Activated naive CD4-positive, alpha-beta T cell treated with anti-CD3 and anti-CD28 coated beads, Interleukin-2, amount 50 U/mL, for 72 hours (primary cell): ENCODE data around the gene LCP2. TPM values are rescaled to one million over a fixed set of nuclear protein-coding genes. Genes with fewer than 3 reads are reported as not detected.
"Not testable (repeated sequence)": the region's sequence is repeated elsewhere in the genome, so short reads cannot be mapped to it uniquely, and the experiment has no call there.

Experiments used
- ATAC-seq, 2 donors: fragments of 150-1000 bp; cut with Tn5 transposase; 2 replicates each; pipeline ENCODE4 v1.10.0; 2021; ENCODE audit warnings: mild to moderate bottlenecking in 2 of 2, moderate library complexity in 2 of 2
- DNase-seq, 2 donors: peaks; one replicate each; pipeline ENCODE4 v3.0.0; 2021 to 2022; ENCODE audit warnings: low spot score in 2 of 2
- H3K27ac Mint-ChIP-seq, 2 donors: one replicate each; pipeline ENCODE4 v1.8.0; 2022; ENCODE audit warnings: mild to moderate bottlenecking in 2 of 2, mixed read lengths in 2 of 2
- H3K36me3 Mint-ChIP-seq, 2 donors: one replicate each; pipeline ENCODE4 v1.8.0; 2022; ENCODE audit warnings: mixed read lengths in 2 of 2
- H3K9me3 Mint-ChIP-seq, 2 donors: one replicate each; pipeline ENCODE4 v1.8.0; 2022; ENCODE audit warnings: mixed read lengths in 2 of 2
- total RNA-seq, 2 donors: library from RNA; stranded (reverse); gene quantifications; one replicate each; pipeline ENCODE4 v1.2.3, GENCODE V29; 2022

LCP2 gene
- total RNA-seq, 2 donors from 2014 or later: 173 to 194 TPM

DNA sequence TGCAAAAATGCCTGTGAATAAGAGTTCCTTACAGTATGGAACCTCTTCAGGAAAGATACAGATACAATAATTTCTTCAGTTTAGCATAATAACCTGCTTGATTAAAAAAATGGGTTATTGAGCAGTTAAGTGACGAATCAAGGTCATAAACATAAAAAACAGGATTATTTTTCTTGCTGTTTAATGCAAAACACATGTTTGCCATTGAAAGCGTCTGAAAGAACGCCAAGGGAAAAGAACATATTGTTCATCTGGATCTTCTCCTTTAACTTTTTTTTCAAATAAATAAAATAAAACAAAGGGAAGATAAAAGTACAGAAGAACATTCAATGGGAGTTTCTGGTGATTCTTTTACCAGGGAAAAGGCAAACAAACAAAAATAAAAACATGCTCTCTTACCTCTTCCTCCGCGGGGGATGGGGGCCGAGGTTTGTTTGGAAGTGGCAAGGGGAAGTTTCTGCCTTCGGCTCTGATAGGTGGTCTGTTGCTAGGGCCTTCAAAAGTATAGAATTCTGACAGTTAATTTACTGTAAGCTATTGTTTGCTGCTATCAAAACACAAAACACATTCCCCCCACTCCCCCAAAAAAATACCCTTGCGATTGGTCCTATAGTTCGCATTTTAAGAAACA lies 44.7 kb downstream of the LCP2 start:
- Mint-ChIP-seq H3K36me3 (peaks cover 59 to 66% of the 10 kb centered on the region in 2 donors), H3K27ac (no peak overlapping the region), H3K9me3 (no peaks in the 10 kb centered on the region)
- ATAC-seq (no peak), DNase-seq (no peak)

DNA sequence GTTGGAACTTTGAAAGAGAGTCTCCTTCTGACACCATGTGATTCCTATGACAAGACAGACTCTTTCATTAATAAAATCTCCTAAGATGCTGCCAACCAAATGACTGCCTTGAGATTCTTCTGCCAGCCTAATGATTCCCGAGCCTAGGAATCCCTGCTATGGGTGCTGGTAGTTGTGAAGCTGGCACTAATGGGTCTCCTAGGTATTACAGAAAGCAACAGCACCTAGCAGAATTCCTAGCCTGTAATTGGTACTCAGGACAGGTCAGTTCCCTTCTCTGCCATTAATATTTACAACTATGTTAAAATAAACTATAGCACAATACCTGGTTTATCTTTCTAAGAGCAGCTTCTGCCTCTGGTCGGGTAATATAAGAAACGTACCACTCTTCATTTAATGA lies 45.5 kb downstream of the LCP2 start:
- Mint-ChIP-seq H3K9me3 (no peaks in the 10 kb centered on the region), H3K27ac (no peak overlapping the region), H3K36me3 (peaks cover 64 to 66% of the 10 kb centered on the region in 2 donors)
- ATAC-seq (no peak), DNase-seq (no peak)

DNA sequence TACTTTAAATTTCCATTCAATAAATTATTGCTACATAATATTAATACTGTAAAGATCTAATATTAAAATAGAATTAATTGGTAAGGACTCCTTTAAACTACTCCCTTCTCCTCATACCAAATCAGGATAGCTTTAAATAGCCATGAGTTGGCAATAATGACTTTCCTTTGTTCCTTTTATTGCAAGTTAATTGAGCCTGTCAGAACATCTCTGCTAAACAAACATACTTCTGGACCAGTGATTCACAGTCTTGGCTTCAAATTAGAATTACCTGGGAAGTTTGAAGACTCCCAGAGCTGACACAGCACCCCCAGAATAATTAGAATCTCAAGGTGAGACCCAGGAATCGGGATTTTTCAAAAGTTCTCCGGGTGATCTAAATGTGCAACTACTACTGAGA lies 46.1 kb downstream of the LCP2 start:
- peak overlapping the region in 1 of 2 donors; percentile 76 for H3K27ac Mint-ChIP-seq
- H3K36me3 Mint-ChIP-seq: peaks cover 64 to 66% of the 10 kb centered on the region in 2 donors
- H3K9me3 Mint-ChIP-seq: peaks cover 0 to 2% of the 10 kb centered on the region in 2 donors
- no peak for ATAC-seq
- no peak for DNase-seq

DNA sequence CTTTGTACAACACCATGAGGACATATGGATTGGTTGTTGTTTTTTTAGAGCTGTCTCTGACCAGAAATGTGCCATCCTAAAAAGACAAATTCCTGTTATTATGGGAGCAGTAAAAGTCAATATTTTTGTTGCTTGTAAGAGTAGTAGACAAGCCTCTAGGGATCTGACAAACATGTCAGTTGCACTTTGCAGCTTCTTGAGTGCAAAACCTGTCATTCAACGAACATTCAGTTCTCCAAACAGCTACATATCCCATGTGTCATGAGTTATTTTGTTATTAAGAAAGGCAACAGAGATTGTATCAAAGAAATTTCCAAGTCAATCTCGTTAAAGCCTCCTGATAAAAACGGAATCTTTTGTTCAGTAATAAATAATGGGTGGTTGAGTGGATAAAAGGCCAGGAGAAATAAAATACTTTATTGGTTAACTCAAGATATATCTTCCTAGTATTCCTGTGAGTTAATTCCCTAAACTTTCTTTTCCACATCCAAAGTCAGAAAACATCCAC lies 46.7 kb downstream of the LCP2 start:
- peaks cover 2 to 4% of the 10 kb centered on the region in 2 donors for H3K9me3 Mint-ChIP-seq
- no peak overlapping the region for H3K27ac Mint-ChIP-seq
- peaks cover 64 to 66% of the 10 kb centered on the region in 2 donors for H3K36me3 Mint-ChIP-seq
- ATAC-seq (no peak), DNase-seq (no peak)

DNA sequence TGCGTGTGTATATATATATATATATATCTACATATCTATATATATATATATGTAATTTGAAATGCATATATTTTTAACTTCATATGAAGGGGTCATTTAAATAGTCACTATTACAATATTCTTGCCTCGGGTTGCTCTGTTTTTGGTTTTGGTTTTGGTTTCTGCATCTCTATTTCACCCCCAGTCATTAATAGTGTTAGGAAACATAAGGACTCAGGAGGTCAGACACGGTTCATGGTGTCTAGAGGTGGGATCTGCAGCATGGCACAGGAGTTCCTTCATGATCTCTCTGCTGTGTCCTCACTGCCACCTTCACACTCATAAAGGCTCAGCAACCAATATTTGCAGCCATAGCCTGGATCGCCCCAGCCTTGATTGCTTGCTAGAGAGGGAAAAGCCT lies 48.2 kb downstream of the LCP2 start:
- ATAC-seq (no peak), DNase-seq (no peak)
- Mint-ChIP-seq H3K27ac (no peak overlapping the region), H3K36me3 (peaks cover 63 to 69% of the 10 kb centered on the region in 2 donors), H3K9me3 (peaks cover 4 to 5% of the 10 kb centered on the region in 2 donors)

DNA sequence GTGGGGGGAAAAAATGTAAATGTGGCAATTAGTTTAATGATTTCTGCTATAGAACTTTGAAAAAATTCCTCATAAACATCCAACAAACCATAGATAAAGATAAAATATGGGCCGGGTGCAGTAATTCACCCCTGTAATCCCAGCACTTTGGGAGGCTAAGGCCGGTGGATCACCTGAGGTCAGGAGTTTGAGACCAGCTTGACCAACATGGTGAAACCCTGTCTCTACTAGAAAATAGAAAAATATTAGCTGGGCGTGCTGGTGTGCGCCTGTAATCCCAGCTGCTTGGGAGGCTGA lies 48.7 kb downstream of the LCP2 start:
- DNase-seq, ATAC-seq, H3K27ac Mint-ChIP-seq, H3K9me3 Mint-ChIP-seq: not testable (repeated sequence)
- peaks cover 59 to 69% of the 10 kb centered on the region in 2 donors for H3K36me3 Mint-ChIP-seq

DNA sequence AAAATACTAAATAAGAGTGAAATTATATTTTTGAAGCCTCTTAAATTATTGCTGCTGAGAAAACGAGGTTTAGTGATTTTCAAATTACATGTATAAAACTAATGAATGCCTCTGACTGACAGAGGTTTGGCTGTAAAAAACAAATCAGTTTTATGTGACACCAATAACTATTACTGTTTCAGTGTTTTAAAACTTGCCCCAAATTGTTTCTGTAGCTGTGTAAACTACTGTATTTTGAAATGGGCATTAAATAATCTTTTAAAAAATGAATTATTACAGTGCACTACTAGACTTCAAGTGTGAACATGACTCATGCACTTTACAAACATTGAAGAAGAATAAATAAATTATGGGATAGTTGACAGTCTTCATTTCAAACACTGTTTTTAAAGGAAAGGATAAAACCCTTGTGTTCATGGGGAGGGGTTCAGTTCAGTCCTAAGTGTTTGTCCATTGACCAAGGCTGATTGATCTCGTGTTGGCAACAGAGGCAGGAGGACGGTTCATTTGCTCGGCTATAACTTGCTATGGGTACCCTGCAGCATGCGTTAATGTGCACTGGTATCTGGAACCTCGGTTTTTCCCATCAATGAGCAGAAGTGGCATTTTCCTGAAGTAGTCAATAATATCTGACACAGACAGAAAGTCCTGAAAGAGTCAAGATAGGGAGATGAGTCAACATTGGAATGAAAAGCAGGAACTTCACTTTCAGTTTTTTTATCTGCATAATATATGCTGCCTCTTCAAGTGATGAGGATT lies 49.2 kb downstream of the LCP2 start:
- no peak for DNase-seq
- Mint-ChIP-seq H3K9me3 (peaks cover 4 to 5% of the 10 kb centered on the region in 2 donors), H3K36me3 (peaks cover 55 to 69% of the 10 kb centered on the region in 2 donors), H3K27ac (no peak overlapping the region)
- ATAC-seq: peak in 1 of 2 donors; percentile 50

DNA sequence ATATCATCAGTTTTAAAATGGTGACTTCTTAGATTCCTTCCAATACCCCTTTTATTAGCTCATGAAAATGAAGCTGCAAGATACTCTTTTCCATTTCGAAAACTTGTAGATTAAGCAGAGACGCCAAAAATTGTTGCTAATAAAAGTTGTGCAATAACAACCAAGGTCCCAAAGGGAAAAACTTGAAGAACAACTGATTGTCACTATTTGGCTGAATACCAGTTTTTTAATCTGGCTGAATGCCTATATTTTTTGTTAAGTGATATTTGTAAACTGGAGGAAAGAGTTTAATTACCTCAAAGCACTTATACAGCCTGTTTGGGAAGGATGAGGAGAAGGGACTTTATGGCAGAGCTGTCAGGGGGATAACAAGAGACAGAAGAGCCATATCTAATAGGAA lies 50.2 kb downstream of the LCP2 start:
- Mint-ChIP-seq H3K9me3 (peaks cover 4 to 5% of the 10 kb centered on the region in 2 donors), H3K27ac (peak overlapping the region; percentile 33 to 52), H3K36me3 (peaks cover 55 to 69% of the 10 kb centered on the region in 2 donors)
- ATAC-seq (no peak), DNase-seq (no peak)

DNA sequence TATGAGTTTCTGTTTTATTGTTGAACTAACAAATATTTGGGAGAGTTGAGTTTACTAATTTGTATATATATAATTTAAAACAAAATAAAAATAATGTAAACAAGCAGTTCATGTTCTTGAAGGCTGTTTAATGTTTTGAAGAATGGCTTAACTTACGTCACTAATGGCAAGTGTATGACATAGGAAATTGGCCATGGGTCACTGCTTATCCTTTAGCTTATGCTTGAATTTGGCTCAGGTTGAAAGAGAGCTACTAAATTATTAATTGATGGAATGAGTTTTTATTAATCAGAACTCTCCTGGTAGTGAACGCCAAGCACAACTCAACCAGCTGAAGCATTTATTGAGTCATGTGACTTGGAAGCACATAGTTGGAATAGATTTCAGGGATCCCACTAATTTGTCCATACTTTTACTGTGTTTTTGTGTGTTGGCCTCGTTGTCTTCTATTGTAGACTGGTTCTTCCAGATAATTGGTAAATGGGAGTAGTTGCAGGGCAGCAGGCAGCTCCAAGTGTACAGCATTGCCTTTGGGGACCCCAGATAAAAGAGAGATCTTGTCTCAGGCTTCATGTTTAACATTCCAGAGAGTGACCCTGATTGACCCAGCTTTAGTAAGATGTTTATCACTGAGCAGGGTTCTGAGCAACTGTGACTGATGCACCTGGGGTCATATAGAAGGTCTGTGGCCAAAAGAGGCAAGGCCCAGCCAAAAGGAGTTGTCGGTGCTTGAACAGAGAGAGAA lies 51.3 kb downstream of the LCP2 start:
- ATAC-seq (peak in 1 of 2 donors; percentile 16), DNase-seq (no peak)
- Mint-ChIP-seq H3K36me3 (peaks cover 49 to 60% of the 10 kb centered on the region in 2 donors), H3K9me3 (peaks cover 4 to 5% of the 10 kb centered on the region in 2 donors), H3K27ac (no peak overlapping the region)

DNA sequence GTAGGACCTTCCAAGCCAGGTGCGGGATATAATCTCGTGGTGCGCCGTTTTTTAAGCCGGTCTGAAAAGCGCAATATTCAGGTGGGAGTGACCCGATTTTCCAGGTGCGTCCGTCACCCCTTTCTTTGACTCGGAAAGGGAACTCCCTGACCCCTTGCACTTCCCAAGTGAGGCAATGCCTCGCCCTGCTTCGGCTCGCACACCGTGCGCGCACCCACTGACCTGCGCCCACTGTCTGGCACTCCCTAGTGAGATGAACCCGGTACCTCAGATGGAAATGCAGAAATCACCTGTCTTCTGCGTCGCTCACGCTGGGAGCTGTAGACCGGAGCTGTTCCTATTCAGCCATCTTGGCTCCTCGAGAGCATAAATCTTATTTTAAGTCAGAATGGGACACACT lies 52.1 kb downstream of the LCP2 start:
- not testable (repeated sequence) for ATAC-seq, DNase-seq, H3K9me3 Mint-ChIP-seq
- H3K27ac Mint-ChIP-seq: peak overlapping the region in 1 of 2 donors; percentile 86
- peaks cover 42 to 51% of the 10 kb centered on the region in 2 donors for H3K36me3 Mint-ChIP-seq

DNA sequence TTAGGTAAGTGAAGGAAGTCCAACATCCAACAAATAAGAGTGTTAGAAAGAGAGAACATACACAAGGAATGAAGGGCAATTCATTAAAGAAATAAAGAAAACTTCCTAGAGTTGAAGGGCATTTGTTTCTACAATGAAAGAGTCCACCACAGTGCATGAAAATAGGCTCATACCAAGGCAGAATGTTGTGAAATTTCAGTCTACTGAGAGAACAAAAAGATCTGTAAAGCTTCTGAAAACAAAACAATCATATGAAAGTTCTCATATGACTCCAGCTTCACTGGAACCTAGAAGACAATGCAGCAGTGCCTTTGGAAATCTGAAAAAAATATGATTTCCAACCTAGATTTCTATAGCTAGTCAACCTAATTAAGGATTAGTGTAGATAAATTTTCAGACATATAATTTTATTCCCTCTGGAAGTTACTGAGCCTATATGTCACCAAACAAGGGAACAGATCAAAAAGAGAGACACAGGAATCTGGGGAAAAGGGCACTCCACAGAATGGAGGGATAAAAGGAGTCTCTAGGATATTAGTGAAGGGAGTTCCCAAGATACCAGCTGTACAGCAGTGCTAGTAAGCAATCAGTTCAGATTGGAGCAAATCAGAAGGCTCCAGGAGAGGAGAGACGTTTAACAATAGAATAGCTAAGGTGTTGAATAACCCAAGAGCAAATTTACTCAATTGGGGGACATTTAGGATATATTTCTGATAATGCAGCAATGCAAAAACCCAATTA lies 59.0 kb downstream of the LCP2 start:
- ATAC-seq (peak in 1 of 2 donors; percentile 71), DNase-seq (no peak)
- H3K27ac Mint-ChIP-seq: peak overlapping the region in 1 of 2 donors; percentile 23
- H3K9me3 Mint-ChIP-seq: no peaks in the 10 kb centered on the region
- H3K36me3 Mint-ChIP-seq: no peaks in the 10 kb centered on the region

DNA sequence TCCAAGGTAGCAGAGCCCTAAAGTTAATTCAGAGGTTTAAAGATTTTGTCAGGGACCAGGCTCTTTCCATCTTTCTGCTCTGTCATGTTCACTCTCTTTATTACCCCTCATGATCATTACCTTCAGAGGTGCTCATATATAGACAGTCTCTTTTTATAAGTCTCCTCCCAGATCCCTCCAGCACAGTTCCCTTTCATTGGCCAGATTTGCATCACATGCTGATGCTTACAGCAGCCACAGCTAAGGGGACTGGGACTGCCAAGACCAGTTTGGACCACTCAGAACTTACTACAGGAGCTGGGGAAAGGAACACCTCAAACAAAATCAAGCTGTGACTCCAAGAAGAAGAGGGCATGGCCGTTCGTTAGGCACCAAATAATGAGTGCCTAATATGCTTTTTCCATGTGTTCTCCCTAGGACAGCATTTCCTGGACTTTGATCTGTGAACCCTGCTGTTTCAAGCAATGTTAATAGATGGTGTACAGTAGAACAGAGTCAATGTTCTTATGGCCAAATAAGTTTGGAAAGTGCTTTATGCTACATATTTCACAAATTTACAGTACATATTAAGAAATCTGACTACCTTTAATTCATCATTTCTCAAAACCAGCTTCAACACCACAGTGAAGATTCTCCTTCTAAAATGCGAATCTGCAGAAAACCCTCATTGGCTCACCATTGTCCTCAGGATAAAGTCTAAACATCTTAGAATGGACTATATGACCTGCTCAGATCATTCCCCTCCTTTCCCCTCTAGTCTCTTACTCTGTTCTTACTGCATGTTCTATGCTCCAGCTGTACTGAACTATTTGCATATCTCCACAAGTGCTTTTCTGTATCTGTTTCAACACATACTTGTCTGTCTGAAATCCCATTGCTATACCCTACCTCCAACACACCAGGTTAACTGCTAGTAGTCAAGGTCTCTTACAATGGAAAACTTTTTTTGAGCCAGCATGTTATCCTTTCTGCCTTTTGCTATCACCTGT lies 61.4 kb downstream of the LCP2 start:
- H3K36me3 Mint-ChIP-seq: no peaks in the 10 kb centered on the region
- no peaks in the 10 kb centered on the region for H3K9me3 Mint-ChIP-seq
- ATAC-seq (no peak), DNase-seq (no peak)
- peak overlapping the region; percentile 4 to 57 for H3K27ac Mint-ChIP-seq

DNA sequence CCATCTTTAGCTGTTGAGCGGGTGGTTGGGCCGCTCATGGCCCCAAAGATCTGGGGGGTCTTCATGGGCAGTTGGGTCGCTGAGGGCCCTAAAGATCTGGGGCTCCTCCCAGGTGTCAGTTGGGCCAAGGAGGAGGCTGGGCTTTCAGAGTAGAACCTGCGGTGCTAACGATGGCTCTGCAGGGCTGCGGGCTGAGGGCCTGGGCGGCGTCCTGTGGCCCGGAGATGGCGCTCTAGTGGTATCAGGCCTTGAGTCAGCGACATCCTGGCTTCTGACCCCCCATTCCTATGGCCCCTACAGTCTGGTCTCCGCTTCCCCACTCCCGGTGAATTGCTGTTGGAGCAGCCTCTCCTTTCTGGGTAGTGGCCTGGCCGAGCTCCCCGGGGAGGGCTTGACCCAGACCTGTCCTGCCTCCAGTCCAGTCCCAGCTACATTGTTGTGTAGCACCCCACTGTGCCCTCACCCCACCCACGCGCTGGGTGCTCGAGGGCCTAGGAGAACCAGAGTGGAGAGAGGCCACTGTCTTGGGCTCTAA lies 64.2 kb downstream of the LCP2 start:
- ATAC-seq (peak in 1 of 2 donors; percentile 19), DNase-seq (no peak)
- Mint-ChIP-seq H3K9me3 (no peaks in the 10 kb centered on the region), H3K36me3 (no peaks in the 10 kb centered on the region), H3K27ac (no peak overlapping the region)

DNA sequence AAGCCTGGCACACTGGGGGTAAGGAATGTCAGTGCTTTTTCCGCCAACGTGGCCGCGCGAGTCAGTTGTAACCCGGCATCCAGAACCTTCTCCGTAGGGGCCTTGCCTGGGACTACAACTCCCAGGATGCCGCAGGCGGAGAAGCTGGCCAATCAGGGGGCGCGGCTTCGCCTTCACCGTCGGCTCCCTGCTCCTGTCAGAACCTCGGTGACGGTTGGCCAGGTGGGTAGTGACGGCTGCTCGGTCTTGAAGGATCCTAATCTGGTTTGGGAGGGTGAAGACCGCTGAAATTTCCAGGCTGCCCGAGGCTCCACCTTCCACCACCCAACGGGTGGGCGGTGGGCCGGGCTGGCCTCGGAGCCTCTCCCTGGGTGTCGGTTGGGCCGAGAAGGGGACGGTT lies 64.8 kb downstream of the LCP2 start, which contains the start of gene C5orf58:
Gene C5orf58 (plus strand): TSS at position 200 of the 400 bp plus-strand sequence. CDS start 1,992 bp downstream, outside the sequence.
- Mint-ChIP-seq H3K9me3 (no peaks in the 10 kb centered on the region), H3K36me3 (no peaks in the 10 kb centered on the region), H3K27ac (no peak within 1 kb of the TSS)
- DNase-seq (no peak), ATAC-seq (peak in 1 of 2 donors; percentile 16)

DNA sequence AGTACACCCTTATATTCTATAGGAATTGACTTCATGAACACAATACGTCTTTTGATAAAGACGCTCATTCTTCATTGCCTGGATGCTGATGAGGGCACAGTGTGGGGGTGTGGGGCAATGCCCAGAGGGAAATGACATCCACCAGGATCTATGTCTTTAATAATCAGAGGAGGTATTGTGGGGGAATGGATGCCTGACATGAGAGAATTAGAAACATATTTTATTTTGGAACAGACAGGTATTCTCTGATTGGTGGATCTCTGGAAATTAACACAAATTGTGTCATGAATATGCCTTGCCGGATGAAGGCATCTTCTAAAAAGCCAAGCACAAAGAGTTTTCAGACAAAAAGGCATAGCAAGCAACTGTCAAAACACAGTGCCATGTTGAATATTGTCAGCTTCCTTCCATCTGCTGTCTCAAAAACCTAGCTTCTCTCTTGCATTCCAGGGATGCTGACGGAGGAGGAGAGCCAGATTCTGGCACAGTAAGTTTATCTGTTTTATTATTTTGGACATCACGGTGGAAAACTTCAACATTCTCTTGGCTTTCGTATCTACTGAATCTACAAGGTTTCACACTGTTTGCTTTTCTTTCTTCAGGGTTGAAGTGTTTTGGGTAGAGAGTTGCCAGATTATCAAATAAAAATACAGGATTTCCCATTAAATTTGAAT lies 68.7 kb downstream of the LCP2 start:
- no peak overlapping the region for H3K27ac Mint-ChIP-seq
- ATAC-seq: no peak

More for the DNA sequence above, 68.7 kb downstream of the LCP2 start:
- Mint-ChIP-seq H3K36me3 (no peaks in the 10 kb centered on the region), H3K9me3 (no peaks in the 10 kb centered on the region)
- DNase-seq: no peak
